HCT116 (cell line): ENCODE measurements around the gene HNF4A. TPM values are rescaled to one million over a fixed set of nuclear protein-coding genes. Genes with fewer than 3 reads are reported as not detected.

ENCODE experiments used
- ATAC-seq: fragments of 200-7000 bp; cut with Tn5 transposase; 2 replicates; pipeline ENCODE4 v1.9.1; 2020; ENCODE audit warnings: mild to moderate bottlenecking, moderate library complexity
- BruUV-seq: library from RNA; stranded (reverse); fragments of 400-500 nt; replicated peaks from 2 replicates; lab custom pipeline; 2021; lab: Mats Ljungman, UMichigan
- CTCF ChIA-PET: fragments of 300-600 bp; sonication (Branson Sonifier 250); formaldehyde crosslinking; loops from one replicate; lab custom pipeline; 2021; ENCODE audit warnings: antibody characterized with exemption; lab: Charles Lee
- POLR2A ChIA-PET: fragments of 300-600, 350-600 bp; sonication (Branson Sonifier 250); formaldehyde crosslinking; loops from one replicate; lab custom pipeline; 2021; ENCODE audit warnings: antibody characterized with exemption; lab: Charles Lee
- RAD21 ChIA-PET, 2 experiments: fragments of 300-600 bp; sonication (Branson Sonifier 250); formaldehyde crosslinking; loops; one replicate each; lab custom pipeline; 2023; ENCODE audit warnings: low total read pairs in 2 of 2; ENCODE audit not compliant: uncharacterized antibody in 2 of 2, unreplicated experiment in 2 of 2, low non-redundant PET in 1 of 2; lab: Charles Lee
- DNase-seq: peaks from one replicate; pipeline ENCODE4 v3.0.0-alpha.2; 2010; ENCODE audit warnings: low read depth, low spot score
- H2AFZ ChIP-seq: fragments of 200-600 bp; shearing (Covaris generic), sonication (generic); 2 replicates; pipeline ENCODE4 v1.6.1; 2017; ENCODE audit warnings: low read depth, mixed run types, mixed read lengths, antibody characterized with exemption, low read length; ENCODE audit not compliant: poor library complexity, severe bottlenecking
- H3K27ac ChIP-seq: 2 replicates; pipeline ENCODE4 v1.5.1; 2012; ENCODE audit warnings: low read depth, low read length
- H3K27me3 ChIP-seq: fragments of 200-600 bp; sonication (generic); 2 replicates; pipeline ENCODE4 v1.6.1; 2016; ENCODE audit warnings: mixed run types, low read length, mixed read lengths; ENCODE audit not compliant: insufficient read depth
- H3K36me3 ChIP-seq, 2 experiments: fragments of 200-500 bp in 1 of 2; fragments of 200-600 bp in 1 of 2; sonication (Bioruptor generic) in 1 of 2; sonication (generic) in 1 of 2; 2 replicates each; pipeline versions ENCODE4 v1.5.1 to v1.6.1; 2014 to 2016; ENCODE audit warnings: low read length in 2 of 2, inconsistent platforms in 1 of 2, mixed read lengths in 1 of 2, mixed run types in 1 of 2; ENCODE audit not compliant: insufficient read depth in 2 of 2, control insufficient read depth in 1 of 2
- H3K4me1 ChIP-seq, 2 experiments: fragments of 200-600 bp in 1 of 2; sonication (generic) in 1 of 2; 2 replicates each; pipeline versions ENCODE4 v1.5.1 to v1.6.1; 2012 to 2017; ENCODE audit warnings: low read length in 2 of 2, inconsistent platforms in 1 of 2, mild to moderate bottlenecking in 1 of 2, mixed read lengths in 1 of 2, mixed run types in 1 of 2, moderate library complexity in 1 of 2; ENCODE audit not compliant: insufficient read depth in 2 of 2, control insufficient read depth in 1 of 2
- H3K4me2 ChIP-seq: fragments of 200-600 bp; sonication (generic); 2 replicates; pipeline ENCODE4 v1.6.1; 2017; ENCODE audit warnings: mixed run types, low read length, mixed read lengths
- H3K4me3 ChIP-seq, 2 experiments: fragments of 200-600 bp in 1 of 2; sonication (generic) in 1 of 2; replicated peaks in 1 of 2; 2 replicates each; pipeline ENCODE4 v1.5.1; 2011 to 2016; ENCODE audit warnings: low read length in 2 of 2, control low read depth in 1 of 2, low read depth in 1 of 2, mild to moderate bottlenecking in 1 of 2, mixed read lengths in 1 of 2, mixed run types in 1 of 2
- H3K79me2 ChIP-seq: fragments of 200-600 bp; sonication (generic); 2 replicates; pipeline ENCODE4 v1.6.1; 2017; ENCODE audit warnings: mild to moderate bottlenecking, mixed run types, low read length, moderate library complexity, mixed read lengths; ENCODE audit not compliant: insufficient read depth
- H3K9ac ChIP-seq: fragments of 200-600 bp; sonication (generic); 2 replicates; pipeline ENCODE4 v1.6.1; 2016; ENCODE audit warnings: low read length, mixed read lengths
- H3K9me2 ChIP-seq: fragments of 200-600 bp; sonication (generic), shearing (Covaris generic); 2 replicates; pipeline ENCODE4 v1.6.1; 2017; ENCODE audit warnings: mixed run types, mild to moderate bottlenecking, moderate library complexity; ENCODE audit not compliant: insufficient read depth
- H3K9me3 ChIP-seq, 2 experiments: fragments of 200-500 bp in 1 of 2; fragments of 200-600 bp in 1 of 2; sonication (Bioruptor generic) in 1 of 2; sonication (generic) in 1 of 2; 2 replicates each; pipeline ENCODE4 v1.6.1; 2014 to 2017; ENCODE audit warnings: low read length in 2 of 2, mixed read lengths in 2 of 2, inconsistent platforms in 1 of 2, low read depth in 1 of 2, mild to moderate bottlenecking in 1 of 2, mixed run types in 1 of 2, moderate library complexity in 1 of 2; ENCODE audit not compliant: control insufficient read depth in 1 of 2, insufficient read depth in 1 of 2
- H4K20me1 ChIP-seq: fragments of 200-600 bp; sonication (generic), shearing (Covaris generic); 2 replicates; pipeline ENCODE4 v1.6.1; 2017; ENCODE audit warnings: mixed run types, mild to moderate bottlenecking, moderate library complexity; ENCODE audit not compliant: insufficient read depth
- ATF3 ChIP-seq: IDR thresholded peaks from 2 replicates; pipeline ENCODE4 v1.6.1; 2012
- CBX3 ChIP-seq: IDR thresholded peaks from 2 replicates; pipeline ENCODE4 v1.6.1; 2012; ENCODE audit warnings: low read depth
- CTCF ChIP-seq, 3 experiments: fragments of 200-600 bp in 1 of 3; sonication (generic) in 1 of 3; IDR thresholded peaks in 2 of 3; conservative IDR thresholded peaks in 1 of 3; 2 replicates each; pipeline ENCODE4 v1.5.1; 2012 to 2017; ENCODE audit warnings: low read depth in 2 of 3, low read length in 2 of 3, antibody characterized with exemption in 1 of 3, borderline replicate concordance in 1 of 3, control low read depth in 1 of 3, mild to moderate bottlenecking in 1 of 3, mixed read lengths in 1 of 3, mixed run types in 1 of 3, moderate library complexity in 1 of 3; ENCODE audit not compliant: insufficient read depth in 1 of 3
- EZH2 ChIP-seq: fragments of 200-600 bp; sonication (generic); IDR thresholded peaks from 2 replicates; pipeline ENCODE4 v1.6.1; 2017; ENCODE audit warnings: antibody characterized with exemption, mixed run types
- EZH2phosphoT487 ChIP-seq: fragments of 200-600 bp; IDR thresholded peaks from 2 replicates; pipeline ENCODE4 v1.6.1; 2018; ENCODE audit warnings: antibody characterized with exemption, borderline replicate concordance
- JUND ChIP-seq: IDR thresholded peaks from 2 replicates; pipeline ENCODE4 v1.6.1; 2012
- MAX ChIP-seq: IDR thresholded peaks from 2 replicates; pipeline ENCODE4 v1.6.1; 2012
- POLR2AphosphoS5 ChIP-seq: IDR thresholded peaks from 2 replicates; pipeline ENCODE4 v1.6.1; 2011; ENCODE audit warnings: mild to moderate bottlenecking, low read depth, low read length, moderate library complexity
- RAD21 ChIP-seq: IDR thresholded peaks from 2 replicates; pipeline ENCODE4 v1.6.1; 2012; ENCODE audit warnings: low read depth, mild to moderate bottlenecking
- SIN3A ChIP-seq: IDR thresholded peaks from 2 replicates; pipeline ENCODE4 v1.6.1; 2012; ENCODE audit warnings: low read depth
- SP1 ChIP-seq: IDR thresholded peaks from 2 replicates; pipeline ENCODE4 v1.6.1; 2012; ENCODE audit warnings: low read depth
- ZNF274 ChIP-seq: fragments of 200-500 bp; sonication (Bioruptor generic); IDR thresholded peaks from 2 replicates; pipeline ENCODE4 v1.6.1; 2014; ENCODE audit warnings: mild to moderate bottlenecking, low read depth, low read length, inconsistent platforms
- intact Hi-C: fragments of 100-400 bp; cut with micrococcal nuclease; formaldehyde crosslinking; loops from 2 replicates; pipeline ENCODE4 v1.10.0; 2022
- total RNA-seq: library from RNA; stranded (reverse); gene quantifications from one replicate; pipeline ENCODE4 v1.2.1, GENCODE V29; 2021; ENCODE audit not compliant: unreplicated experiment

The HNF4A gene
- total RNA-seq, 1 experiment from 2014 or later: 7.4 TPM

- ChIA-PET CTCF (no interaction called here), RAD21 (no interaction called here), POLR2A (no interaction called here)
- H3K36me3 ChIP-seq: no peaks in the 10 kb centered on the region
- intact Hi-C loops: no loop called here
- H3K9ac ChIP-seq: no peak overlapping the region
- DNase-seq (no peak), ATAC-seq (no peak)
- H3K9me2 ChIP-seq: no peaks in the 10 kb centered on the region
- no peak for TF ChIP-seq CTCF (IDR thresholded peaks at IDR 0.05 in 2 of 3, conservative IDR thresholded peaks at IDR 0.05 in 1 of 3; ENCODE audit: borderline replicate concordance in 1 of 3, insufficient read depth in 1 of 3, low read depth in 2 of 3, low read length in 2 of 3)
- no peak for TF ChIP-seq SP1
- TF ChIP-seq ATF3: no peak
- no peak for TF ChIP-seq MAX
- no peak for TF ChIP-seq ZNF274
- no peak for TF ChIP-seq JUND
- no peak for TF ChIP-seq POLR2AphosphoS5
- no peak for TF ChIP-seq EZH2phosphoT487
- no peak for TF ChIP-seq CBX3
- no peak for TF ChIP-seq RAD21
- TF ChIP-seq EZH2: no peak
- TF ChIP-seq SIN3A: no peak
- H3K9me3 ChIP-seq: no peaks in the 10 kb centered on the region
- H3K4me3 ChIP-seq: no peak overlapping the region
- no peak overlapping the region for H2AFZ ChIP-seq
- H3K27ac ChIP-seq: no peak overlapping the region
- H3K27me3 ChIP-seq: no peaks in the 10 kb centered on the region
- no peaks in the 10 kb centered on the region for H3K79me2 ChIP-seq
- no TSS peak for BruUV-seq
- H4K20me1 ChIP-seq: no peaks in the 10 kb centered on the region
- H3K4me2 ChIP-seq: no peak overlapping the region
- peaks cover 14 to 34% of the 10 kb centered on the region in 2 experiments for H3K4me1 ChIP-seq
Observed at GRCh38 chr20:44410583-44411019, 55.1 kb downstream of the HNF4A start.
